HEK293T (cell line): ENCODE data around the gene UNC5CL.
A peak's percentile ranks its signal among the peaks of the same experiment; 100 is the strongest.
"Not testable (repeated sequence)": the region's sequence is repeated elsewhere in the genome, so short reads cannot be mapped to it uniquely, and the experiment has no call there.

Experiments
- CTCF ChIA-PET: fragments of 350-600 bp; formaldehyde crosslinking; extraction: SDS; loops from one replicate; lab custom pipeline; 2021; ENCODE audit warnings: antibody characterized with exemption, inconsistent platforms; lab: Yijun Ruan, JAX
- POLR2A ChIA-PET: fragments of 350-600 bp; formaldehyde crosslinking; extraction: SDS; loops from one replicate; lab custom pipeline; 2020; ENCODE audit warnings: antibody characterized with exemption, inconsistent platforms; lab: Yijun Ruan, JAX
- DNase-seq: peaks from one replicate; pipeline ENCODE4 v3.0.0; 2012; ENCODE audit warnings: mixed read lengths; ENCODE audit errors: extremely low spot score
- ARNT ChIP-seq: fragments of 450-650 bp; IDR thresholded peaks from 2 replicates; pipeline ENCODE4 v1.6.1; 2017; ENCODE audit warnings: mild to moderate bottlenecking
- BHLHE40 ChIP-seq: fragments of 450-650 bp; IDR thresholded peaks from 2 replicates; pipeline ENCODE4 v1.6.1; 2016; ENCODE audit warnings: mild to moderate bottlenecking, moderate library complexity, borderline replicate concordance
- CTBP1 ChIP-seq: fragments of 450-650 bp; IDR thresholded peaks from 2 replicates; pipeline ENCODE4 v1.6.1; 2016; ENCODE audit warnings: borderline replicate concordance
- ELF4 ChIP-seq: fragments of 450-650 bp; IDR thresholded peaks from 2 replicates; pipeline ENCODE4 v1.6.1; 2017; ENCODE audit warnings: antibody characterized with exemption
- FOXA1 ChIP-seq: fragments of 450-650 bp; IDR thresholded peaks from 2 replicates; pipeline ENCODE4 v1.6.1; 2016; ENCODE audit warnings: mild to moderate bottlenecking
- FOXK2 ChIP-seq: fragments of 450-650 bp; IDR thresholded peaks from 2 replicates; pipeline ENCODE4 v1.6.1; 2016; ENCODE audit warnings: mild to moderate bottlenecking
- FOXM1 ChIP-seq: fragments of 450-650 bp; IDR thresholded peaks from 2 replicates; pipeline ENCODE4 v1.6.1; 2017; ENCODE audit warnings: mild to moderate bottlenecking, borderline replicate concordance
- HDGF ChIP-seq: fragments of 450-650 bp; IDR thresholded peaks from 2 replicates; pipeline ENCODE4 v1.6.1; 2017; ENCODE audit warnings: antibody characterized with exemption, borderline replicate concordance
- L3MBTL2 ChIP-seq: fragments of 450-650 bp; conservative IDR thresholded peaks from 2 replicates; pipeline ENCODE4 v1.6.1; 2016; ENCODE audit warnings: mild to moderate bottlenecking
- LEF1 ChIP-seq: fragments of 450-650 bp; IDR thresholded peaks from 2 replicates; pipeline ENCODE4 v1.6.1; 2017; ENCODE audit warnings: mild to moderate bottlenecking, borderline replicate concordance
- NFRKB ChIP-seq: fragments of 450-650 bp; IDR thresholded peaks from 2 replicates; pipeline ENCODE4 v1.6.1; 2016; ENCODE audit warnings: mild to moderate bottlenecking, moderate library complexity
- SP1 ChIP-seq: fragments of 450-650 bp; IDR thresholded peaks from 2 replicates; pipeline ENCODE4 v1.6.1; 2017
- SUZ12 ChIP-seq: fragments of 450-650 bp; IDR thresholded peaks from 2 replicates; pipeline ENCODE4 v1.6.1; 2016; ENCODE audit warnings: mild to moderate bottlenecking
- TARDBP ChIP-seq: fragments of 450-650 bp; IDR thresholded peaks from 2 replicates; pipeline ENCODE4 v1.6.1; 2016
- ZNF384 ChIP-seq: fragments of 450-650 bp; IDR thresholded peaks from 2 replicates; pipeline ENCODE4 v1.6.1; 2016
- TF ChIP-seq, protein P1 (sequence below): fragments of 450-650 bp; IDR thresholded peaks from 2 replicates; pipeline ENCODE4 v1.6.1; 2016

The UNC5CL gene

DNA sequence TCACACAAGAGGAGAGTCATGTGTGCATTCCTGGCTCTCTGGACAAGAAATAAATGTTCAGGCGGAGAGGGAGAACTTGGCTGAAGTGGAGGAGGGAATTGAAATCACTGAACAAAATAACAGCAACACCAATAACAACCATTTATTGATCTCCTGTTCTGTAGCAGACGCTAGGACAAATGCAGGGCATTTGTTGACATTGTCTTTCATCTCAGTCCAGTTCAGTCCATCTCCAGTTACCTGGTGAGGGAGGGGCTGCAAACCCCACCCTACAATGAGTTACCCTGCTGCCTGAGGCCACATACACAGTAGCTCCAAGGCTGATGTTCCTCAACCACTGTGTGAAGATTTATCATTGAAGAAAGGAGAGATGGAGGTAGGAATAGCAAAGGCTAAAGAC lies 27.3 kb downstream of the UNC5CL start:
- ChIA-PET CTCF (interaction anchor here (1.0 kb wide), 1 partner anchor 10 kb away, joined by 3 read pairs; no protein-coding TSS in a partner anchor), POLR2A (no interaction called here)
- TF ChIP-seq SP1: no peak
- TF ChIP-seq CTBP1: no peak
- no peak for TF ChIP-seq BHLHE40
- TF ChIP-seq NFRKB: no peak
- TF ChIP-seq SUZ12: no peak
- no peak for TF ChIP-seq L3MBTL2
- TF ChIP-seq FOXK2: no peak
- TF ChIP-seq ELF4: no peak
- TF ChIP-seq HDGF: no peak
- no peak for TF ChIP-seq ARNT
- no peak for TF ChIP-seq TARDBP
- TF ChIP-seq, protein P1, sequence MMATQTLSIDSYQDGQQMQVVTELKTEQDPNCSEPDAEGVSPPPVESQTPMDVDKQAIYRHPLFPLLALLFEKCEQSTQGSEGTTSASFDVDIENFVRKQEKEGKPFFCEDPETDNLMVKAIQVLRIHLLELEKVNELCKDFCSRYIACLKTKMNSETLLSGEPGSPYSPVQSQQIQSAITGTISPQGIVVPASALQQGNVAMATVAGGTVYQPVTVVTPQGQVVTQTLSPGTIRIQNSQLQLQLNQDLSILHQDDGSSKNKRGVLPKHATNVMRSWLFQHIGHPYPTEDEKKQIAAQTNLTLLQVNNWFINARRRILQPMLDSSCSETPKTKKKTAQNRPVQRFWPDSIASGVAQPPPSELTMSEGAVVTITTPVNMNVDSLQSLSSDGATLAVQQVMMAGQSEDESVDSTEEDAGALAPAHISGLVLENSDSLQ: no peak
- no peak for TF ChIP-seq FOXA1
- no peak for TF ChIP-seq FOXM1
- TF ChIP-seq LEF1: no peak
- no peak for TF ChIP-seq ZNF384
- DNase-seq: no peak

DNA sequence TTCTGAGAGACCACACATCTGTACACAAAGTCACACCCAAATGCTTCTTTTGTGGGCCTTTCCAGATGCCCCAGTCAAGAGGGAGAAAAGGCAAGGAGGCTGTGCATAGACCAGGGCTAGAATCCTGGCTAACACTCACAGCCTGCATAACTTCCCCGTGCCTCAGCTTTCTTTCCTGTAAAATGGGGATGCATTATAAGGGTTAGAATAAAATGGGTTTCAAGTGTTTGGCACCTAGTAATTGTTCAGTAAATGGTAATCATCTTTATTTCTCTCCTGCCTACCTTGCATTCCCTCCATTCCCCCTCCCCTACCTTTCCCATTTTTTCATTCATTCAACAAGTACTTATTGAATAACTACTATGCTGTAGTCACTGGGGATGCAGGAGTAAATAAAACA lies 29.4 kb downstream of the UNC5CL start:
- CTCF ChIA-PET: no interaction called here
- DNase-seq: no peak
- TF ChIP-seq SP1: no peak
- TF ChIP-seq NFRKB: no peak
- no peak for TF ChIP-seq L3MBTL2
- no peak for TF ChIP-seq SUZ12
- TF ChIP-seq ARNT: no peak
- TF ChIP-seq FOXA1: no peak
- no peak for TF ChIP-seq ELF4
- TF ChIP-seq TARDBP: no peak
- TF ChIP-seq ZNF384: no peak
- TF ChIP-seq LEF1: no peak
- TF ChIP-seq HDGF: no peak
- no peak for TF ChIP-seq CTBP1
- no peak for TF ChIP-seq FOXK2
- TF ChIP-seq FOXM1: no peak

DNA sequence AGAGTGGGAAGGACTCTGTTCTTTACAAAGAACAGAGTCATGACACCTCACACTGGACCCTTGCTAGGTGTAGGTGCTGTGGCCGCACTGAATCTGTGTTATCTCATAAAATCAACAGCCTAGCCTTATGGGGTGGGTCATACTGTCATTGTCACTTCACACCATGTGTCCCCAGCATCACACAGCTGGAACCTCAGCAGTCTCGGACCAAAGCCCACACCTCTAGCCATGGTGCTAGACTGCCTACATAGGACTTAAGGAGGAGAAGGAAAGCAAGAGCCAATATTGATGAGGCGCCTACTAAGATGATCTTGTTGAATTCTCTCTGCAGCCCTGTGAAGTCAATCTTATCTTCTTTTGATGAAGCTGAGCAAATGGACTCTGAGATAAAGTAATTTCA lies 31.0 kb downstream of the UNC5CL start:
- CTCF ChIA-PET: interaction anchor here (1.1 to 1.2 kb wide), 2 partner anchors 8 to 19 kb away, joined by 3 read pairs; no protein-coding TSS in a partner anchor
- TF ChIP-seq, protein P1: no peak
- TF ChIP-seq BHLHE40: no peak
- no peak for TF ChIP-seq LEF1
- TF ChIP-seq FOXK2: no peak
- no peak for TF ChIP-seq FOXM1
- TF ChIP-seq ELF4: no peak
- no peak for TF ChIP-seq ARNT
- no peak for TF ChIP-seq TARDBP
- TF ChIP-seq CTBP1: no peak
- TF ChIP-seq ZNF384: no peak
- no peak for TF ChIP-seq HDGF
- no peak for TF ChIP-seq NFRKB
- TF ChIP-seq SUZ12: no peak
- TF ChIP-seq FOXA1: no peak
- TF ChIP-seq L3MBTL2: no peak
- no peak for TF ChIP-seq SP1

More for the DNA sequence above, 29.4 kb downstream of the UNC5CL start:
- POLR2A ChIA-PET: no interaction called here

DNA sequence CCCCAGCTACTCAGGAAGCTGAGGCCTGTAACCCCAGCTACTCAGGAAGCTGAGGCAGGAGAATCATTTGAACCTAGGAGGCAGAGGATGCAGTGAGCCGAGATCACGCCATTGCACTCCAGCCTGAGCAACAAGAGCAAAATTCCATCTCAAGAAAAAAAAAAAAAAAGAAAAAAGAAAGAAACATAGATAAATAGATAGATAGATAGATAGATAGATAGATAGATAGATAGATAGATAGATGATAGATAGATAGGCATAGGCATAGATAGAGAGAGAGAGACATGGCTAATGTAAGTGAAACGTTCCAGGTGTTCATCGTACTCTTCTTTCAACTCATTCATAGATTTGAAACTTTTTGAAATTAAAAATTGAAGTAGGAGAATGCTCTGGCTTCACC lies 32.0 kb downstream of the UNC5CL start:
- POLR2A ChIA-PET, DNase-seq: not testable (repeated sequence)
- CTCF ChIA-PET: interaction anchor here (0.7 kb wide), 1 partner anchor 9 kb away, joined by 3 read pairs; no protein-coding TSS in a partner anchor

More for the DNA sequence above, 31.0 kb downstream of the UNC5CL start:
- DNase-seq: no peak
- POLR2A ChIA-PET: no interaction called here

DNA sequence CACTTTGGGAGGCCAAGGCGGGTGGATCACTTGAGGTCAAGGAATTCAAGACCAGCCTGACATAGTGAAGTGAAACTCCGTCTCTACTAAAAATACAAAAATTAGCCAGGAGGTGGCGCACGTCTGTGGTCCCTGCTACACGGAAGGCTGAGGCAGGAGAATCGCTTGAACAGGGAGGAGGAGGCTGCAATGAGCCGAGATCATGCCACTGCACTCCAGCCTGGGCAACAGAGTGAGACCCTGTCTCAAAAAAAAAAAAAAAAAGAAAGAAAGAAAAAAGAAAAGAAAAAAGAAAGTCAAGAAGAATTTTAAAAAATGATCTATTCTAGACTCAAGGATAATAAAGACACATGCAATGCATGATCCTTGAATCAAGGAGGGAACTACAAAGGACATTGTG lies 32.8 kb downstream of the UNC5CL start:
- CTCF ChIA-PET, DNase-seq, POLR2A ChIA-PET: not testable (repeated sequence)
- peak; percentile 72; the same call in 1 of the 2 replicates for TF ChIP-seq ZNF384

DNA sequence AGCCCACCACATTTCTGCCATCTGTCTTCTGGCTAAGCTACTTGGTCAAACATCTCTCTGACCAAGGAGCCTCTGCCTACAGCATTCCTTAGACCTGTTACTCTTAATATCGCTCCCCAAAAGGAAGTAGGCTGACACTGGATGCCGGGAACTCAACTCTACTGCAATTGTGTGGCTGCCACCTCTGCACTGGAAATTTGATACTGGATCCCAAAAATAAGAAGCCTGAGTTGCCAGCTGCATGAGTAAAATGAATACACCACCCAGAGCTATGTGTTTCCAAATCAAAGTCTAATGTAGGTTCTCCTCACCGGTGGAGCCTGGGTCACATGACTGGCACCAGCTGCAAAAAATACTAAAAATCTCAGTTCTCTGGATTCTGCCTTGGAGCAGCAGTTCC lies 36.9 kb downstream of the UNC5CL start:
- ChIA-PET POLR2A (no interaction called here), CTCF (no interaction called here)
- DNase-seq: no peak
- no peak for TF ChIP-seq L3MBTL2
- TF ChIP-seq NFRKB: no peak
- TF ChIP-seq, protein P1: no peak
- TF ChIP-seq ZNF384: no peak
- no peak for TF ChIP-seq SP1
- no peak for TF ChIP-seq TARDBP
- no peak for TF ChIP-seq ARNT
- no peak for TF ChIP-seq CTBP1
- no peak for TF ChIP-seq FOXA1
- TF ChIP-seq HDGF: no peak
- no peak for TF ChIP-seq LEF1
- no peak for TF ChIP-seq BHLHE40
- no peak for TF ChIP-seq ELF4
- TF ChIP-seq FOXM1: no peak
- no peak for TF ChIP-seq SUZ12
- no peak for TF ChIP-seq FOXK2
